GM19467 (cell line): ENCODE results near the gene GET4.

Experiments used
- ATAC-seq: cut with Tn5 transposase; IDR thresholded peaks from one replicate; pipeline ENCODE4 v1.9.1; 2021; ENCODE audit warnings: mild to moderate bottlenecking, moderate library complexity; ENCODE audit not compliant: unreplicated experiment

The GET4 gene

DNA sequence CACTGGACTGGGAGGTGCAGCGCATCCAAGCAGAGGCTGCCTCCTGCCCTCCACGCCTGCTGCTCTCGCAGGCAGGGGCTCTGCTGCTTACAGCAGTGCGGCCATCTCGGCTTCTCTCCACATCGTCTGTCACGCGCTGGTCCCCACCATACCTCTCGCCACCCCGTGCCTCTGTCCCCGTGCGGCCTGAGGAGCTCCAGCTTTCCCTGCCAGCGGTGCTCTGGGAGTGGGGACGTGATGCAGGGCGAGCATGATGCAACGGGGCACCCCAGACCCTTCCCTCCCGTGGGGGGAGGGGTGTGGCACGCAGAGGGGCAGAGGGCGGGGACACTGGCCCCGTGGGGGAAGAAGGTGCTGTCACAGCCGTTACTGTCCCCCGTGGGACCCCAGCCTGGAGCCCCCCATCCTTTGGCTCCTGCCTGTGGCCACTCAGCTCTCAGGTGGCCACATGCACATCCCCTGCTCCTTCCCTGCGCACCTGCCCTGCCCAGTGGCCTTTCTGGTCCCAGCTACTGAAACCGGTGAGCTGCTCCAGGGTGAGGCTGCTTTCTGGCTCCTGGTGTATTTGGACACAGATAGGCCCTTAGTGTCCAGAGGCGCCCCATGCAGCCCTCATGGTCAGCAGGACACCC lies 9.0 kb downstream of the GET4 start:
- no peak for ATAC-seq

DNA sequence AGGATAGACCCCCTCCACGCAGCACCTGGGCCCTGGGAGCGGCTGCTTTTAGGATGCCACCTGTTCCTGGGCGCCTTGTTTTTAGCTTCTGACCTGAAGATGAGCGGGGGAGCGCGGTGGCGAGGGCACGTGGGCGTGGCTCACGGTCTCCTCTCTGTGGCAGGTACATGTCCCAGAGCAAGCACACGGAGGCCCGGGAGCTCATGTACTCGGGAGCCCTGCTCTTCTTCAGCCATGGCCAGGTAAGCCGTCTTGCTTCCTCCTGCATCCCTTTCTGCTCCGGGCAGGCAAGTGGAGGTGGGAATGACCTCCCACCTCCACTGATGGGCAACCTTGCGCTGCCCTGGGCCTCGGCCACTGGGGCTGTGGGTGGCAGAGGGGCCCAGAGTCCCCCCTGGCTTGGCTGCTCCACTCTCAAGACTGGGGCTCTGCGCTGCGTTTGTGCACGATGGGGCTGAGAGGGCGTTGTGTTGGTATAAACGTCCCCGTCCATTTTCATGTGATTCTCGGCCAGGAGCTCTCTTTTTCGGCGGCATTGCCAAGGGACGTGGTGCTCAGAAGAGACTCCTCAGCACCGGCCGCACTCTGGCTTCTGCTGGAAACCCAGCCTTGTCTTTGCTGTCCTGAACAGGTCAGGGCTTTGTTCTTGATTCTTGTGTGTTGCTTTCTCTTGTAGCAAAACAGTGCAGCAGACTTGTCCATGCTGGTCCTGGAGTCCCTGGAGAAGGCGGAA lies 9.7 kb downstream of the GET4 start:
- no peak for ATAC-seq

GRCh38 chr7:886626-887487 lies 10.5 kb downstream of the GET4 start:
- ATAC-seq, result no peak

DNA sequence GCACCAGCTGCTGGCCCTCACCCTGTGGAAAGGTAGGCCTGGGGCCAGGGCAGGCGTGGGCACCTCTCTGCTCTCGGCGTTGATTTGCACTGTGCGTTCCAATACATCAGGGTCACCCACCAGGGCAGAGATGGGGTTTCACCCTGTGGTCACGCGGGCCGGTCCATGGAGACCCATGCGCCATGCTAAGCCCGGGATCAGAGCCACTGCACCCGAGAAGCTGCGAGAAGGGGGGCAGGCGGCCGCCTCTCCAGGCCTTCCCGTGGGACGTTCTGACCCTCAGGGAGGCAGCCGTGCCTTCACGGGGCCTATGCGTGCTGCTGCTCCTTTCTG lies 11.1 kb downstream of the GET4 start:
- ATAC-seq, result no peak

GRCh38 chr7:888081-889024 lies 12.0 kb downstream of the GET4 start:
- ATAC-seq, result no peak

DNA sequence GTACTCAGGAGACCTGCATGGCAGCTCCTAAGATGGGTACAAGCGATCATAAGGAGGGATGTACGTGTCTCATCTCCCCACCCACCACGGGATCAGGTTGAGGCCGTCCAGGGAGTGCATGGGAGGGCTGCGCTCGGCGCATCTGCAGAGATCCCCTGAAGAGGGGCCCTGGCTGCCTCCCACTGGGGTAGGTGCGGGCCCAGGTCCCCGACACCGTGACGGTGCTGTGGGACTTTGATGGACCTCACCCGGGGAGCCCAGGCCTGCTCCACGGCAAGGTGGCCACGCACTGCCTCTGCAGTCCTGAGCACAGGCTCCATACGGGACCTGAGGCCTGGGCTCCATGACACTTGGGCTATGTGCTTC lies 12.7 kb downstream of the GET4 start:
- no peak for ATAC-seq

DNA sequence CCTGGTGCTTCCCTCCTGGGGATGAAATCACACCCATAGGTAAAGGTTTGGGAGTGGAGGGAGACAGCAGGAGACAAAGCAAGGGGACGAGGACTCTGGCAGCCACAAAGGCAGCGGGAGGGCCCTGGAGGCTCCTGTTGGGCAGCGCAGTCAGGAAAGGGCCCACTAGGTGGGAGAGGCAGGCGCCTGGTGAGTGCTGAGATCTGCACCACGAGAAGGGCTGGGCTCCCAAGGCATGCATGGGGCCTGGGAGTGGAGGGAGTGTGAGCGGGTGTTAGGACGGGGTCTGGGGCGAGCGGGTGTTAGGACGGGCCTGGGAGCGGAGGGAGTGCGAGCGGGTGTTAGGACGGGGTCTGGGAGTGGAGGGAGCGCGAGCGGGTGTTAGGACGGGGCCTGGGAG lies 13.0 kb downstream of the GET4 start:
- no peak for ATAC-seq

GRCh38 chr7:890868-891267 lies 14.5 kb downstream of the GET4 start:
- no peak for ATAC-seq

DNA sequence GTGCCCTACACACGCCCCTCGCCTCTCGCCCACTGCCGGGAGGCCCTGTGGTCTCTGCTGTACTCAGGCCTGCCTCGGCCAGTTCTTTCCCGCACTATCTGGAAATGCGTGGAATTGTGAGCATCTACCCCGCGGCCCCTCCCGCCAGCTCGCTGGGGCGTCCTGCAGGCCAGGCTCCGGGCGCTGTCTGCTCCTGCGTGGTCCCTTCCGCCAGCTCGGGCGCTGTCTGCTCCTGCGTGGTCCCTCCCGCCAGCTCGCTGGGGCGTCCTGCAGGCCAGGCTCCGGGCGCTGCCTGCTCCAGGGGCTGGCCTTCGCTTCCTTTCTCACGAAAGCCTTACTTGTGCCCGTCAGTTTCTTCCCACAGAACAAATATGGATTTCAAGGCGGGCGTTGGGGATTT lies 14.9 kb downstream of the GET4 start:
- no peak for ATAC-seq

- ATAC-seq, result no peak
Observed at GRCh38 chr7:891805-892204, 15.5 kb downstream of the GET4 start.

GRCh38 chr7:892648-893593 lies 16.6 kb downstream of the GET4 start:
- no peak for ATAC-seq

DNA sequence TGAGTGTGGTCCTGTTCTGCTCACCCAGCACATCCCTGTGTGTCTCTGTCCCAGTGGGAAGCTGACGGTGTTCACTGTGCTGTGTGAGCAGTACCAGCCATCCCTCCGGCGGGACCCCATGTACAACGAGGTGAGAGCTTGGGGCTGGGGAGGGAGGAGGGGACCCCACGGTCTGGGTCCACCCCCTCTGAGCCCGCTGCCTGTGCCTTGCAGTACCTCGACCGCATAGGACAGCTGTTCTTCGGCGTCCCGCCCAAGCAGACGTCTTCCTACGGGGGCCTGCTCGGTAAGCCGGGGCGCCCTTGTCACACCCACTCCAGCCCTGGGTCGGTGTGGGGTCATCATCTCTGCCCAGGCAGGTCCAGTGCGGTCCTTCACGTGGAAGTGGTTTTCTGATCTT lies 17.3 kb downstream of the GET4 start:
- ATAC-seq, result no peak

DNA sequence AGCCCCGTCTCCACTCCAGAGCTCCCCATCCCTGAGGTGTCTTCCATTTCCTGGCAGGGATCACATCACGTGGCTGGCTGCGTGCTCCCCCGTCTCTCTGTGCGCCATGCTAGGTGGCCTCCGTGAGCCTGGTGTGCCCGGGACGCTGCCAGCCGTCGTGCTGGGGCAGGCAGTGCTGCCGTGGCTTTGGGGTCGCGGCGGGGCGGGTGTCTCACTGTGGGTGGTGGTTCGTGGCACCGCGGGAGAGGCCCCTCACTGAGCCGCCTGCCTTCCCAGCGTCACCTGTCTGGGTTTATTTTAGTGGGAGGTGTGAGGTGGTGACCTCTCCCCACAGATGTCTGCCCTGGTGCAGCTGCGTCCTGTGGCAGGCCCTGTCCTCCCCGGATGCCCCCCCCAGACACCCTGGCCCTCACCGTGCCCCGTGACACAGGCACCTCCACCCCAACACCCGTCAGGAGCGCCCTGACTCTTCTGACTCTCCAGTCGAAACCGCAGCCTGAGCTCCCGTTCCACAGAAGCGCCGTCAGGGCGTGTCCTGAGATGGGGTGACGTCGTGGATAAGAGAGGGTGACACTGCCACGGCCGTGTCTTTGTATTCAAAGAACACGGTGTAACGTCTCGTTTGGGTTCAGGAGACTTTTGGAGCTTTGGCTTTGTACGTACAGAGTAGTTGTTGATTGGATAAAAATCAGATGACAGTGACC lies 18.0 kb downstream of the GET4 start:
- ATAC-seq, result no peak

DNA sequence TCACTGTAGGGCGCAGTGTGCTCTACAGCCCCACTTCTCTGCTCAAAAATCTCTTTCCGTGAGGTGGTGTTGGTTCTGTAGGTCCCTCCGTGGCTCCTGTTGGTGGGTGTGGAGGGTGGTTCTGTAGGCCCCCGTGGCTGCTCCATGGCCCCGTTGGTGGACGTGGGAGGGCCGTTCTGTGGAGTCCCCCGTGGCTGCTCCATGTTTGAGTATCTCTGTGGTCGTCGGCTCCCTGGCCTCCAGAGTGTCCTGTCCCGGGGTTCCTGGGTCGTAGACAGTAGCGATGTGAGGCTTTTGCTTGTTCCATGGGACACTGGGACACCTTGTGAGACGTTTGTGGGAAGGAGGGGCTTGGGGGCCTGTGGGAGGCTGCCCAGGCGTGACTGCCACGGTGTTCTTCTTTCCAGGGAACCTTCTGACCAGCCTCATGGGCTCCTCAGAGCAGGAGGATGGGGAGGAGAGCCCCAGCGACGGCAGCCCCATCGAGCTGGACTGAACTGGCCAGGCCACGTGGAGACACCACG lies 18.6 kb downstream of the GET4 start:
- no peak for ATAC-seq

DNA sequence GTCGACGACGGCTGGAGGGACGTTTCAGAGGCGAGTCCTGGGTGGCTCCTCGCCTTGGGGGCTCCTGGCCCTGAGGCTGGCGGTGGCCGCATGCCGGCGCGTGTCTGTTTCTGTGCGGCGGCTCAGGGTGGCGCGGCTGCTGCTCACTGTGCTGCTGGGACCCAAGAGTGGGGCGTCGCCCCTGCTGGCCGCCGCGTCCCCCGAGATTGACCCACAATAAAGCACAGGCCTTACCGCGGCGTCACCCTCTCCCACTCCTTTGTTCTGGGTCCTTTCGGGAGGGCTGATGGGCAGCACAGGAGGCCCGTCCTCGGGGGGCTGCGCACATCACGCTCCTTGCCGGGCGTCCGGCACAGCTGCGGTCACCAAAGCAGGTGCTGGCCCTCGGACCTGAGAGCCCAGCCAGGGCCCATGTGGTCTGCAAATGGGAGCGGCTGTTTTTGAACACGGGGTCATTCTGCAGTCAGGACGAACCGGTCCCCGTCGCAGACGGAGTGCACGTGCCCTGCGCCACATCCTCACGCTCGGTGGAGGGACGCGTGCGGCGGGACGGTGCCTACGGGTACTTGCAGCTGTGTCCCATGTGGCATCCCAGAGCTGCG lies 19.2 kb downstream of the GET4 start:
- ATAC-seq, result no peak

DNA sequence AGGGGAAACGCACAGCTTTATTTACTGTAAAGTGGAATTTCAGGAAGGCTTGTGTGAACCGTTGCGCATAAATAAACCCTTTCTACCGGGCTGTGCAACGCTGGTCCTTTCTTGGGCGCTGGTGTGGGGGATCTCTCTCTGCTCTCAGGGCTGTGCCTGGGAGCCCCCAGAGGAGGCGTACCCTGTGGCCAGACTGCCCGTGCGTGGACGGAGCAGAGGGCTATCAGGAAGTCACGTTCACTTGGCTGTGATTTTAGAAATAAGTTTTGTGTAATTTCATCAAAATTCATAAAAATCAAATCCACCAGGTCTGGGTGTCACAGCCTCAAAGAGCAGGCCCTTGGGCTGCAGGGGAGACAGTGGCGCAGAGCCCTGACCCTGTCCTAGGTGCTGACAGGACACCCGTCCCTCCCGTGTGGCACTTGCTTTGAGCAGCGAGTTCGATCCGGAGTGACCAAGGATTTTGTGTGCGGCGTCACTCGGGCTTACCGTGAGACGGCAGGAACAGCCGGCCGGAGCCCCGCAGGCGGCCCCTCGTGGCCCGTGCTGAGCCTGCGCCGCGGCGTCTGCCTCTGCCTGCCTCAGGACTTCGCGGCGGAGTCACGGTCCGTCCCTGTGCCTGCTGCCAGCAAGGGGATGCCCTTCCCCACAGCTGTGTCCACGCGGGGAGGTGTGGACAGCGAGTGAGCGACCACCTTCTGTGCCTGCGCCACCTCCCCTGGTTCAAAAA lies 20.2 kb downstream of the GET4 start:
- ATAC-seq, result no peak

DNA sequence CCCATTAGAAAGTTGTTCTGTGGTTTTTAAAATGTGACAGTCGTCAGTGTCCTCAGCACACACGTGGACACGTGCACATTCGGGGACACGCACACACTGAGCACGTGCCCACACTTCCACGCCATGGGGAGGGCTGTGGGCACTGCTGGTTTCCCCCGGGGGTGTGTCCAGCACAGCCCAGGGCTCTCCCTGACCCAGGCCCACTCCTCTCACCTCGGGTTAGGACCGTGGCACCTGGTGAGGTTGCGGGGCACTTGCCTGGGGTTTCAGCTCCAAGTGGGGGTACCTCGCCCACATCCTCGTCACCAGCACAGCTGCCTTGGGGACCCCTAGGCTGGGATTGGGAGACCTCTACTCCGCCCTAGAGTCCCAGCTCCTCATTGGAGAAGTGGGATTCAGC lies 20.7 kb downstream of the GET4 start:
- ATAC-seq, result no peak

DNA sequence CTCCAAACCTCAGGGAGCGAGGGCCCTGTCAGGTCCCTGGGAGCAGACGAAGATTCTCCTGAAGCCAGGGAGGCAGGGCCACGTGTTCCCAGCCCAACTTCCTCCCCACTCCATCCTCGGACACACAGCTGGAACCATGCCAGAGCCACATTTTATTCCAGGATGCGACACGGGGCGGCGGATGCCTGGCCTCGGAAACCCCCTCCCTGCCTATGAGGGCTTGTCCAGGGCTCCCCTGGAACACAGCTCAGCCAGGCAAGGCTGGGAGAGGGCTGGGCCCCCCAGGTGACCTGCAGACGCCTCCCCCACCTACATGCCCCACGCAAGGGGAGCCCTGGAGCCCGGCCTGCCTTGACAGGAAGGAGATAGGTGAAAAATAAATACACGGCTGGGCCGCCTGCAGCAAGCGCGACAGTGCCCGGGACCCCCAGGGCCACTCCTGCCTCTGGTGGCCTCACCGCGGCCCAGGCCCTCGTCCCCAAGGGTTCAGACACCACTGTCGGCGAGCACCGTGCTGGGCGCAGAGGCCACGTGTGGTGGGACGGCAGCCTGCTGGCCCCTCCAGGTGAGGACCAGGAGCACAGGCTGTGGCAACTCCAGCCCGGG lies 21.5 kb downstream of the GET4 start:
- ATAC-seq, result no peak
